Left ventricle myocardium inferior (tissue), 1 donor: Measurements from ENCODE around the gene ZNF653. TPM values are rescaled to one million over a fixed set of nuclear protein-coding genes. Genes with fewer than 3 reads are reported as not detected.
A peak's percentile ranks its signal among the peaks of the same experiment; 100 is the strongest.

Experiments used
- DNase-seq: peaks from one replicate; pipeline ENCODE4 v3.0.0-alpha.2; 2020
- H3K27ac ChIP-seq: fragments of 200-600 bp; replicated peaks from 2 replicates; pipeline ENCODE4 v1.8.0; 2021
- H3K27me3 ChIP-seq: fragments of 200-600 bp; 2 replicates; pipeline ENCODE4 v1.8.0; 2021; ENCODE audit warnings: low read depth
- H3K36me3 ChIP-seq: fragments of 200-600 bp; 2 replicates; pipeline ENCODE4 v1.8.0; 2021
- H3K4me1 ChIP-seq: fragments of 200-600 bp; 2 replicates; pipeline ENCODE4 v1.8.0; 2021
- H3K4me3 ChIP-seq: fragments of 200-600 bp; 2 replicates; pipeline ENCODE4 v1.8.0; 2021; ENCODE audit warnings: mild to moderate bottlenecking, moderate library complexity
- H3K9me3 ChIP-seq: fragments of 200-600 bp; replicated peaks from 2 replicates; pipeline ENCODE4 v1.8.0; 2021
- intact Hi-C: fragments of 100-400 bp; cut with micrococcal nuclease; formaldehyde crosslinking; loops from one replicate; pipeline ENCODE4 v1.11.0; 2022
- total RNA-seq: library from RNA; stranded (reverse); fragmentation: NEBNext Ultra II Directional; extraction: Animal tissue kit (Norgen Biotek cat#: 25700); gene quantifications from one replicate; pipeline ENCODE4 v1.2.1, GENCODE V29; 2021
- TF ChIP-seq, protein P1 (sequence below): fragments of 200-600 bp; IDR thresholded peaks from 2 replicates; pipeline ENCODE4 v1.8.0; 2021; ENCODE audit warnings: antibody characterized with exemption, mild to moderate bottlenecking, borderline replicate concordance
- donor health status: DM: no; HTN: yes; CAD: no; lungs with severe emphysema.

ZNF653 gene
- total RNA-seq, 1 donor from 2014 or later = 4.2 TPM

DNA sequence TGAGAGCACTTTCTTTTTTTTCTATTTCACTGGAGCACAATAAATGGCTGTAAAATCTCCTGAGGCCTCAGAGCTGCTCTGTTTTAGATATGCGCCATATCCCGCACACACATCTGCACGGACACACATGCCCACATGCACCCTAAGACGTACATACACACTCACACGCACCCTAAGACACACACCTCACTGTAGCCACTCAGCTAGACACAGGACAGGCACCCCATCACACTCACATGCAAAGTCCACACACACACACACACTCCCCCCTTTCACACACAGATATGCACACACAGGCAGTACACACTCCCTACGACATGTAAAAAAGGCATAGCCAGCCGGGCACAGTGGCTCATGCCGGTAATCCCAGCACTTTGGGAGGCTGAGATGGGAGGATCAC is 44.6 kb upstream of the ZNF653 start:
- Histone ChIP-seq H3K27ac (no peak overlapping the region), H3K4me1 (peaks cover 4% of the 10 kb centered on the region), H3K36me3 (peaks cover 26% of the 10 kb centered on the region)

DNA sequence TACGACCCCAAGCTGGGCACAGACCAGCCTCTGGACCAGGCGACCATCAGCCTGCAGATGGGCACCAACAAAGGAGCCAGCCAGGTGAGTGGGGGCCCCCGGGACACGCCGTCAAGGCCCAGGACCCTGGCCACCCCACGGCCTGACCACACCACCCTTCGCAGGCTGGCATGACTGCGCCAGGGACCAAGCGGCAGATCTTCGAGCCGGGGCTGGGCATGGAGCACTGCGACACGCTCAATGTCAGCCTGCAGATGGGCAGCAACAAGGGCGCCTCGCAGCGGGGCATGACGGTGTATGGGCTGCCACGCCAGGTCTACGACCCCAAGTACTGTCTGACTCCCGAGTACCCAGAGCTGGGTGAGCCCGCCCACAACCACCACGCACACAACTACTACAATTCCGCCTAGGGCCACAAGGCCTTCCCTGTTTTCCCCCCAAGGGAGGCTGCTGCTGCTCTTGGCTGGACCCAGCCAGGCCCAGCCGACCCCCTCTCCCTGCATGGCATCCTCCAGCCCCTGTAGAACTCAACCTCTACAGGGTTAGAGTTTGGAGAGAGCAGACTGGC is 43.8 kb upstream of the ZNF653 start:
- Histone ChIP-seq H3K27ac (no peak overlapping the region), H3K4me3 (no peak overlapping the region), H3K36me3 (peaks cover 23% of the 10 kb centered on the region), H3K9me3 (no peaks in the 10 kb centered on the region), H3K4me1 (no peaks in the 10 kb centered on the region), H3K27me3 (no peaks in the 10 kb centered on the region)
- intact Hi-C loops = no loop called here
- TF ChIP-seq, protein P1, sequence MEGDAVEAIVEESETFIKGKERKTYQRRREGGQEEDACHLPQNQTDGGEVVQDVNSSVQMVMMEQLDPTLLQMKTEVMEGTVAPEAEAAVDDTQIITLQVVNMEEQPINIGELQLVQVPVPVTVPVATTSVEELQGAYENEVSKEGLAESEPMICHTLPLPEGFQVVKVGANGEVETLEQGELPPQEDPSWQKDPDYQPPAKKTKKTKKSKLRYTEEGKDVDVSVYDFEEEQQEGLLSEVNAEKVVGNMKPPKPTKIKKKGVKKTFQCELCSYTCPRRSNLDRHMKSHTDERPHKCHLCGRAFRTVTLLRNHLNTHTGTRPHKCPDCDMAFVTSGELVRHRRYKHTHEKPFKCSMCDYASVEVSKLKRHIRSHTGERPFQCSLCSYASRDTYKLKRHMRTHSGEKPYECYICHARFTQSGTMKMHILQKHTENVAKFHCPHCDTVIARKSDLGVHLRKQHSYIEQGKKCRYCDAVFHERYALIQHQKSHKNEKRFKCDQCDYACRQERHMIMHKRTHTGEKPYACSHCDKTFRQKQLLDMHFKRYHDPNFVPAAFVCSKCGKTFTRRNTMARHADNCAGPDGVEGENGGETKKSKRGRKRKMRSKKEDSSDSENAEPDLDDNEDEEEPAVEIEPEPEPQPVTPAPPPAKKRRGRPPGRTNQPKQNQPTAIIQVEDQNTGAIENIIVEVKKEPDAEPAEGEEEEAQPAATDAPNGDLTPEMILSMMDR = no peak
- DNase-seq = no peak

More for the DNA sequence above, 44.6 kb upstream of the ZNF653 start:
- Histone ChIP-seq H3K9me3 (no peaks in the 10 kb centered on the region), H3K27me3 (no peaks in the 10 kb centered on the region), H3K4me3 (no peak overlapping the region)
- intact Hi-C loops = no loop called here
- no peak for DNase-seq
- TF ChIP-seq, protein P1 = no peak

DNA sequence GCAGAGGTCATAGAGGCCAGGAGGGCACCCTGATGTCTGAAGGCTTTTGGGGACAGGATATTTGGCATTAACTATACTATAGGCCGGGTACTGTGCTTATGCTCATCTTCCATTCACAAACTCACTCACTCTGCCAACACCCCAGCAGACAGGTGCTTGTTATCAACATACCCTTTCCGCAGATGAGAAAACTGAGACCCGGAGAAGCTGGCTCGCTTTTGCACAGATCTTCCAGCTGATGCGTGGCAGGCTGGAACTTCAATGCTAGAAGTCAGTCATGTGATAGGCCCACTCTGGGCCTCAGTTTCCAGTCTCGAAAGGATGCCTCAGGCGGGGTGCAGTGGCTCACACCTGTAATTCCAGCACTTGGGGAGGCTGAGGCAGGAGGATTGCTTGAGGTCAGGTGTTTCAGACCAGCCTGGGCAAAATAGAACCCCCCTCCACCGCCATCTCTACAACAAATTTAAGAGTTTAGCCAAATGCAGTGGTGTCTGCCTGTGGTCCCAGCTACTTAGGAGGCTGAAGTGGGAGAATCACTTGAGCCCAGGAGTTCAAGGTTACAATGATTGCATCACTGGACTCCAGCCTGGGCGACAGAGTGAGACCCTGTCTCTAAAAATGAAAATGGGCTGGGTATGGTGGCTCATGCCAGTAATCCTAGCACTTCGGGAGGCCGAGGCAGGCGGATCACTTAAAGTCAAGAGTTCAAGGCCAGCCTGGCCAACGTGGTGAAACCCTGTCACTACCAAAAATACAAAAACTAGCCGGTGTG is 42.5 kb upstream of the ZNF653 start:
- intact Hi-C loops = no loop called here
- TF ChIP-seq, protein P1 = no peak
- no peaks in the 10 kb centered on the region for H3K27me3 ChIP-seq
- H3K4me3 ChIP-seq = no peak overlapping the region
- H3K4me1 ChIP-seq = no peaks in the 10 kb centered on the region
- no peak overlapping the region for H3K27ac ChIP-seq
- no peak for DNase-seq
- H3K9me3 ChIP-seq = no peaks in the 10 kb centered on the region
- peaks cover 12% of the 10 kb centered on the region for H3K36me3 ChIP-seq

DNA sequence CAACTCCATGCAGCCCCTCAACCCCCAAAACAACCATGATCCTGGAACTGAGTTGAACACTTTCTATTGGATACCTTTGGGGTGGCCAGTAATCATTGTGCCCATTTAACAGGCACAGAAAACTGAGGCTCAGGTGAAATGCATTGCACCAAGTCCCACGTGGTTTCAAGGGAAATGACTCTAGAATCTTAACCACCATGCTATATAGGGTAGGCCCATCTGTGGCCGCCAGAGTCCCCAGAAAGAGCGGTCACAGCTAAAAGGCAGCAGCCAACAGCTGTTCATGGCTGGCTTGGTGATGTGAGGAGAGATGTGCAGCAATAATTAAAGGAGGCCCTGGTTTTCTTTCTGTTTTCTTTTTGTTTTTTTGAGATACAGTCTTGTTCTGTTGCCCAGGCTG is 35.6 kb upstream of the ZNF653 start:
- TF ChIP-seq, protein P1 = no peak
- H3K9me3 ChIP-seq = no peaks in the 10 kb centered on the region
- H3K27ac ChIP-seq = no peak overlapping the region
- intact Hi-C loops = no loop called here
- H3K4me3 ChIP-seq = no peak overlapping the region
- peaks cover 18% of the 10 kb centered on the region for H3K27me3 ChIP-seq
- H3K36me3 ChIP-seq = no peaks in the 10 kb centered on the region
- no peak for DNase-seq
- peaks cover 17% of the 10 kb centered on the region for H3K4me1 ChIP-seq

DNA sequence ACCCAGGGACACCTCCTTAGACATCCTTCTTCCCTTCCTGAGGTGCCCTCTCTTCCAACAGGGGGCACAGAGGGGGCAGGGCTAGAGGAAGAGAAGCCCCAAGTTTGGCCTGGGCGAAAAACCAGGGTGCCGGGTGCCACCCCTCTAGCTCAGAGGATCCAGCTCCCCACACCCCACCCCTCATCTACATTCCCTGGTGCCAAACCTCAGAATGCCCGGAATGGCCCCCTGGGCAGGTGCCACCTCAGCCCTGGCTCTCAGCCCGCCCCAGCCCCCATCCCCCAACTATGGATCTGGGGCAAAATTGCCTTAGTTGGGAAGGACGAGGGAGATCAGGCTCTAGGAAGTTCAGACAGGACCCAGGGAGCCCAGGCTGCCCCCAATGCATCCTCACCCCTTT is 35.0 kb upstream of the ZNF653 start:
- intact Hi-C loops = no loop called here
- no peak for DNase-seq
- Histone ChIP-seq H3K36me3 (no peaks in the 10 kb centered on the region), H3K27me3 (peaks cover 18% of the 10 kb centered on the region), H3K4me3 (peak overlapping the region; percentile 62), H3K4me1 (peaks cover 20% of the 10 kb centered on the region), H3K27ac (peak overlapping the region; percentile 80), H3K9me3 (no peaks in the 10 kb centered on the region)
- TF ChIP-seq, protein P1 = no peak
